Neural cell (in vitro differentiated cells): ENCODE results near the gene CATSPERB. TPM values are rescaled to one million over a fixed set of nuclear protein-coding genes. Genes with fewer than 3 reads are reported as not detected.
"Not testable (repeated sequence)": the region's sequence is repeated elsewhere in the genome, so short reads cannot be mapped to it uniquely, and the experiment has no call there.

Experiments
- H2AFZ ChIP-seq: fragments of 200-600, 300-800 bp; sonication (generic), shearing (Covaris generic); 2 replicates; pipeline ENCODE4 v1.6.0; 2014; ENCODE audit warnings: low read depth, mild to moderate bottlenecking, antibody characterized with exemption, low read length, moderate library complexity
- H3F3A ChIP-seq: fragments of 200-600 bp; shearing (Covaris generic); 2 replicates; pipeline ENCODE4 v1.6.1; 2016; ENCODE audit warnings: mild to moderate bottlenecking, moderate library complexity, mixed read lengths, antibody characterized with exemption, low read length; ENCODE audit not compliant: insufficient read depth, poor library complexity, severe bottlenecking
- H3K27ac ChIP-seq: fragments of 200-600, 300-800 bp; sonication (generic), shearing (Covaris generic); 2 replicates; pipeline ENCODE4 v1.5.1; 2014; ENCODE audit warnings: mild to moderate bottlenecking, low read length, moderate library complexity
- H3K27me3 ChIP-seq: fragments of 300-800, 200-600 bp; sonication (generic), shearing (Covaris generic); 2 replicates; pipeline ENCODE4 v1.6.0; 2014; ENCODE audit warnings: mild to moderate bottlenecking, low read depth, low read length, moderate library complexity; ENCODE audit not compliant: insufficient read depth
- H3K36me3 ChIP-seq: fragments of 300-800, 200-600 bp; sonication (generic), shearing (Covaris generic); 2 replicates; pipeline ENCODE4 v1.5.1; 2014; ENCODE audit warnings: mild to moderate bottlenecking, antibody characterized with exemption, low read length, moderate library complexity; ENCODE audit not compliant: insufficient read depth
- H3K4me2 ChIP-seq: fragments of 300-800, 200-600 bp; sonication (generic), shearing (Covaris generic); 2 replicates; pipeline ENCODE4 v1.6.0; 2014; ENCODE audit warnings: mild to moderate bottlenecking, low read length
- H3K4me3 ChIP-seq: fragments of 300-800, 200-600 bp; sonication (generic), shearing (Covaris generic); 2 replicates; pipeline ENCODE4 v1.5.1; 2014; ENCODE audit warnings: mild to moderate bottlenecking, low read length, moderate library complexity
- H3K79me2 ChIP-seq: fragments of 200-600 bp; shearing (Covaris generic); replicated peaks from 2 replicates; pipeline ENCODE4 v1.6.0; 2014; ENCODE audit warnings: mild to moderate bottlenecking, low read length, moderate library complexity; ENCODE audit not compliant: insufficient read depth
- H3K9ac ChIP-seq: fragments of 300-800, 200-600 bp; sonication (generic), shearing (Covaris generic); 2 replicates; pipeline ENCODE4 v1.6.1; 2016; ENCODE audit warnings: mild to moderate bottlenecking, low read length, mixed read lengths
- H3K9me2 ChIP-seq: fragments of 200-600 bp; shearing (Covaris generic); 2 replicates; pipeline ENCODE4 v1.6.1; 2016; ENCODE audit warnings: mild to moderate bottlenecking, low read length, mixed read lengths; ENCODE audit not compliant: insufficient read depth
- H3K9me3 ChIP-seq: fragments of 200-600, 300-800 bp; sonication (generic), shearing (Covaris generic); 2 replicates; pipeline ENCODE4 v1.6.1; 2016; ENCODE audit warnings: mild to moderate bottlenecking, mixed run types, low read length, moderate library complexity, mixed read lengths
- H4K20me1 ChIP-seq: fragments of 200-600 bp; shearing (Covaris generic); 2 replicates; pipeline ENCODE4 v1.6.1; 2016; ENCODE audit warnings: mild to moderate bottlenecking, mixed run types; ENCODE audit not compliant: insufficient read depth
- EP300 ChIP-seq: fragments of 450-650 bp; conservative IDR thresholded peaks from 2 replicates; pipeline ENCODE4 v1.6.1; 2014; ENCODE audit warnings: antibody characterized with exemption, mild to moderate bottlenecking, moderate library complexity; ENCODE audit not compliant: poor library complexity, severe bottlenecking
- EZH2 ChIP-seq: fragments of 200-600, 300-800 bp; shearing (Covaris generic), sonication (generic); IDR thresholded peaks from 2 replicates; pipeline ENCODE4 v1.6.1; 2014; ENCODE audit warnings: antibody characterized with exemption, low read length, borderline replicate concordance, mild to moderate bottlenecking; ENCODE audit not compliant: insufficient read depth, poor library complexity, severe bottlenecking
- MXI1 ChIP-seq: fragments of 450-650 bp; conservative IDR thresholded peaks from 2 replicates; pipeline ENCODE4 v1.6.1; 2014; ENCODE audit warnings: antibody characterized with exemption, mild to moderate bottlenecking; ENCODE audit not compliant: poor library complexity, severe bottlenecking
- POLR2AphosphoS5 ChIP-seq: IDR thresholded peaks from 2 replicates; pipeline ENCODE4 v1.6.1; 2012
- RAD21 ChIP-seq: fragments of 450-650 bp; conservative IDR thresholded peaks from 2 replicates; pipeline ENCODE4 v1.6.1; 2014; ENCODE audit warnings: antibody characterized with exemption, mild to moderate bottlenecking, moderate library complexity
- SMC3 ChIP-seq: fragments of 450-650 bp; conservative IDR thresholded peaks from 2 replicates; pipeline ENCODE4 v1.6.1; 2014; ENCODE audit warnings: antibody characterized with exemption, mild to moderate bottlenecking, moderate library complexity; ENCODE audit not compliant: poor library complexity
- TAF1 ChIP-seq: IDR thresholded peaks from 2 replicates; pipeline ENCODE4 v1.6.1; 2012; ENCODE audit warnings: low read depth
- polyA plus RNA-seq: library from polyadenylated mRNA; depleted of rRNA; stranded (reverse); fragments of >200 nt; gene quantifications from 2 replicates; pipeline ENCODE4 v1.2.3, GENCODE V29; 2014
- TF ChIP-seq, protein P1 (sequence below): fragments of 450-650 bp; IDR thresholded peaks from 2 replicates; pipeline ENCODE4 v1.5.1; 2014; ENCODE audit warnings: antibody characterized with exemption, mild to moderate bottlenecking, moderate library complexity; ENCODE audit not compliant: poor library complexity, severe bottlenecking
- TF ChIP-seq, protein P2 (sequence below): IDR thresholded peaks from 2 replicates; pipeline ENCODE4 v1.6.1; 2012; ENCODE audit warnings: borderline replicate concordance

CATSPERB gene
- polyA plus RNA-seq, 1 donor from 2014 or later = not detected

DNA sequence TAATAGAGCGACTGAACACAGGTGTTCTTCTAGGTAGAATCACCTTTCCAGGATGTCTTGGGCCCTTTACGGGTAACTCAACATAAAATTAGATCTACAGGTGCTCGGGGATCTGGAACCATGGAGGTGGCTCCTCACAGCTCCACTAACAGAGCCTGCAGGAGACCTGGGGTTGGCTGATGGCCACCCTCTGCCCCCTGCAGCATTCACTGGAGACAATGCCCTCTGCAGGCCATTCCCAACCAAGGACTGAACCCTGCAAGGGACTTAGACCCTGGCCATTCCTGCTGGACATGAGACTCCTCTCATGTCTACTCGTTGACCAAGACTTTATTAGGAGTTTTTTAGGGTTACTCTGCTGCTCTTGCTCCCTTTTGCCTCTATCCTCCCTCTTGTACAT lies 163.3 kb downstream of the CATSPERB start:
- Histone ChIP-seq H4K20me1 (no peaks in the 10 kb centered on the region), H2AFZ (no peak overlapping the region), H3K4me2 (no peak overlapping the region), H3K9ac (no peak overlapping the region), H3F3A (no peaks in the 10 kb centered on the region), H3K4me3 (no peak overlapping the region), H3K9me3 (no peaks in the 10 kb centered on the region), H3K27ac (no peak overlapping the region), H3K27me3 (peaks cover 12% of the 10 kb centered on the region), H3K36me3 (no peaks in the 10 kb centered on the region), H3K79me2 (no peaks in the 10 kb centered on the region), H3K9me2 (no peaks in the 10 kb centered on the region)
- TF ChIP-seq, protein P1, sequence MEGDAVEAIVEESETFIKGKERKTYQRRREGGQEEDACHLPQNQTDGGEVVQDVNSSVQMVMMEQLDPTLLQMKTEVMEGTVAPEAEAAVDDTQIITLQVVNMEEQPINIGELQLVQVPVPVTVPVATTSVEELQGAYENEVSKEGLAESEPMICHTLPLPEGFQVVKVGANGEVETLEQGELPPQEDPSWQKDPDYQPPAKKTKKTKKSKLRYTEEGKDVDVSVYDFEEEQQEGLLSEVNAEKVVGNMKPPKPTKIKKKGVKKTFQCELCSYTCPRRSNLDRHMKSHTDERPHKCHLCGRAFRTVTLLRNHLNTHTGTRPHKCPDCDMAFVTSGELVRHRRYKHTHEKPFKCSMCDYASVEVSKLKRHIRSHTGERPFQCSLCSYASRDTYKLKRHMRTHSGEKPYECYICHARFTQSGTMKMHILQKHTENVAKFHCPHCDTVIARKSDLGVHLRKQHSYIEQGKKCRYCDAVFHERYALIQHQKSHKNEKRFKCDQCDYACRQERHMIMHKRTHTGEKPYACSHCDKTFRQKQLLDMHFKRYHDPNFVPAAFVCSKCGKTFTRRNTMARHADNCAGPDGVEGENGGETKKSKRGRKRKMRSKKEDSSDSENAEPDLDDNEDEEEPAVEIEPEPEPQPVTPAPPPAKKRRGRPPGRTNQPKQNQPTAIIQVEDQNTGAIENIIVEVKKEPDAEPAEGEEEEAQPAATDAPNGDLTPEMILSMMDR = no peak
- TF ChIP-seq POLR2AphosphoS5 (no peak), SMC3 (no peak), RAD21 (no peak), EZH2 (no peak), TAF1 (no peak), EP300 (no peak), MXI1 (no peak)
- TF ChIP-seq, protein P2, sequence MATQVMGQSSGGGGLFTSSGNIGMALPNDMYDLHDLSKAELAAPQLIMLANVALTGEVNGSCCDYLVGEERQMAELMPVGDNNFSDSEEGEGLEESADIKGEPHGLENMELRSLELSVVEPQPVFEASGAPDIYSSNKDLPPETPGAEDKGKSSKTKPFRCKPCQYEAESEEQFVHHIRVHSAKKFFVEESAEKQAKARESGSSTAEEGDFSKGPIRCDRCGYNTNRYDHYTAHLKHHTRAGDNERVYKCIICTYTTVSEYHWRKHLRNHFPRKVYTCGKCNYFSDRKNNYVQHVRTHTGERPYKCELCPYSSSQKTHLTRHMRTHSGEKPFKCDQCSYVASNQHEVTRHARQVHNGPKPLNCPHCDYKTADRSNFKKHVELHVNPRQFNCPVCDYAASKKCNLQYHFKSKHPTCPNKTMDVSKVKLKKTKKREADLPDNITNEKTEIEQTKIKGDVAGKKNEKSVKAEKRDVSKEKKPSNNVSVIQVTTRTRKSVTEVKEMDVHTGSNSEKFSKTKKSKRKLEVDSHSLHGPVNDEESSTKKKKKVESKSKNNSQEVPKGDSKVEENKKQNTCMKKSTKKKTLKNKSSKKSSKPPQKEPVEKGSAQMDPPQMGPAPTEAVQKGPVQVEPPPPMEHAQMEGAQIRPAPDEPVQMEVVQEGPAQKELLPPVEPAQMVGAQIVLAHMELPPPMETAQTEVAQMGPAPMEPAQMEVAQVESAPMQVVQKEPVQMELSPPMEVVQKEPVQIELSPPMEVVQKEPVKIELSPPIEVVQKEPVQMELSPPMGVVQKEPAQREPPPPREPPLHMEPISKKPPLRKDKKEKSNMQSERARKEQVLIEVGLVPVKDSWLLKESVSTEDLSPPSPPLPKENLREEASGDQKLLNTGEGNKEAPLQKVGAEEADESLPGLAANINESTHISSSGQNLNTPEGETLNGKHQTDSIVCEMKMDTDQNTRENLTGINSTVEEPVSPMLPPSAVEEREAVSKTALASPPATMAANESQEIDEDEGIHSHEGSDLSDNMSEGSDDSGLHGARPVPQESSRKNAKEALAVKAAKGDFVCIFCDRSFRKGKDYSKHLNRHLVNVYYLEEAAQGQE = no peak

- not testable (repeated sequence) for H3K79me2 ChIP-seq, H3K9me3 ChIP-seq, H3K4me3 ChIP-seq, H3K27ac ChIP-seq, H3K9me2 ChIP-seq, H3K4me2 ChIP-seq, H3K36me3 ChIP-seq, H2AFZ ChIP-seq, H3K9ac ChIP-seq, H3K27me3 ChIP-seq, H3F3A ChIP-seq, H4K20me1 ChIP-seq
Observed at GRCh38 chr14:91567827-91568226, 164.1 kb downstream of the CATSPERB start.

- no peak for TF ChIP-seq EP300
- H3K4me3 ChIP-seq = no peak overlapping the region
Observed at GRCh38 chr14:91555531-91555930, 176.4 kb downstream of the CATSPERB start.

More at GRCh38 chr14:91555531-91555930, 176.4 kb downstream of the CATSPERB start:
- H4K20me1 ChIP-seq = no peaks in the 10 kb centered on the region
- H3K79me2 ChIP-seq = no peaks in the 10 kb centered on the region
- H3K9ac ChIP-seq = no peak overlapping the region
- H3K27me3 ChIP-seq = no peaks in the 10 kb centered on the region
- no peaks in the 10 kb centered on the region for H3F3A ChIP-seq
- H2AFZ ChIP-seq = no peak overlapping the region
- H3K9me2 ChIP-seq = no peaks in the 10 kb centered on the region
- no peaks in the 10 kb centered on the region for H3K9me3 ChIP-seq
- no peak overlapping the region for H3K4me2 ChIP-seq
- no peaks in the 10 kb centered on the region for H3K36me3 ChIP-seq
- H3K27ac ChIP-seq = no peak overlapping the region
